ENCODE measurements around the gene NR2F6. TPM values are rescaled to one million over a fixed set of nuclear protein-coding genes. Genes with fewer than 3 reads are reported as not detected.
A peak's percentile ranks its signal among the peaks of the same experiment; 100 is the strongest.

NR2F6 gene
- total RNA-seq, 1 donor from 2014 or later = 72.8 TPM

- Mint-ChIP-seq H3K4me1 (ENCODE audit: low read depth, unreplicated experiment) (no peaks in the 10 kb centered on the region), H3K4me3 (ENCODE audit: unreplicated experiment) (peak within 1 kb of the TSS; percentile 64), H3K36me3 (ENCODE audit: low read depth, unreplicated experiment) (peaks cover 8% of the 10 kb centered on the region), H3K27me3 (ENCODE audit: low read depth, unreplicated experiment) (peaks cover 3% of the 10 kb centered on the region), H3K9me3 (ENCODE audit: unreplicated experiment) (no peaks in the 10 kb centered on the region), H3K27ac (ENCODE audit: unreplicated experiment) (no peak within 1 kb of the TSS)
- no peak for FAIRE-seq
- TF ChIP-seq EZH2 (IDR thresholded peaks at IDR 0.05; ENCODE audit: insufficient read depth, low read length) (peak; percentile 66), CTCF (IDR thresholded peaks at IDR 0.05; ENCODE audit: insufficient read depth, low read depth, low read length) (no peak)
- H2AFZ ChIP-seq (ENCODE audit: low read depth, low read length) = peak within 1 kb of the TSS; percentile 74
- H3K9me3 ChIP-seq (ENCODE audit: insufficient read depth, low read depth, low read length) = no peaks in the 10 kb centered on the region
- peak within 1 kb of the TSS; percentile 82 for H3K4me2 ChIP-seq (ENCODE audit: low read length)
- no peaks in the 10 kb centered on the region for H3K27me3 ChIP-seq (ENCODE audit: insufficient read depth, low read length)
- peak within 1 kb of the TSS; percentile 14 for H3K4me3 ChIP-seq (ENCODE audit: insufficient read depth, low read depth, low read length)
- no peaks in the 10 kb centered on the region for H4K20me1 ChIP-seq (ENCODE audit: insufficient read depth, low read length)
- H3K79me2 ChIP-seq (ENCODE audit: insufficient read depth, low read length) = no peaks in the 10 kb centered on the region
- no peak within 1 kb of the TSS for H3K27ac ChIP-seq (ENCODE audit: low read depth, low read length)
- H3K9ac ChIP-seq (ENCODE audit: low read length) = peak within 1 kb of the TSS; percentile 23
- H3K4me1 ChIP-seq (ENCODE audit: insufficient read depth, low read length) = no peaks in the 10 kb centered on the region
- DNase-seq (ENCODE audit: low read depth) = no peak
- H3K36me3 ChIP-seq (ENCODE audit: insufficient read depth, low read length) = peaks cover 2% of the 10 kb centered on the region
Measured at GRCh38 chr19:17281391-17282304, 35.9 kb upstream of the NR2F6 start, which contains the start of gene ANKLE1. ANKLE1 (plus strand) TSS chr19:17281901; CDS start chr19:17281921, 20 bp downstream.

DNA sequence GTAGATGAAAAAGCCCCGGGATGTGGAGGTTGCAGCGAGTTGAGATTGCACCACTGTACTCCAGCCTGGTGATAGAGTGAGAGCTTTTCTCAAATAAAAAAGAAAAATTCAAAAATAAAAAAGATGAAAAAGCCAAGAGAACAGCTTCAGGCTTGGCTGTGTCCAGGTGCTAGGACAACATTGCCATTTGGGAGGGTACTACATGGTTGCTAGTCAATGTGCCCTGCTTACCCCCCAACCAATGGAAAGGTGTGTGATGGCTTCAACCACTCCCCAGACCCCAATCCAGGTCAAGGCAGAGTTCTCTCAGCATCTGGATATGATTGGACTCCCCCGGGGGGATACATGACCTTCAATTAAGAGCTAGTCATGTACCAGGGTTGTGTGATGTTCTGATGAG, 33.7 kb upstream of the NR2F6 start:
- no peak overlapping the region for H3K4me3 Mint-ChIP-seq (ENCODE audit: unreplicated experiment)
- Histone ChIP-seq H3K79me2 (ENCODE audit: insufficient read depth, low read length) (no peaks in the 10 kb centered on the region), H3K9ac (ENCODE audit: low read length) (no peak overlapping the region), H4K20me1 (ENCODE audit: insufficient read depth, low read length) (no peaks in the 10 kb centered on the region), H3K36me3 (ENCODE audit: insufficient read depth, low read length) (peaks cover 8% of the 10 kb centered on the region), H3K4me1 (ENCODE audit: insufficient read depth, low read length) (no peaks in the 10 kb centered on the region), H3K9me3 (ENCODE audit: insufficient read depth, low read depth, low read length) (no peaks in the 10 kb centered on the region), H3K27ac (ENCODE audit: low read depth, low read length) (no peak overlapping the region), H3K4me3 (ENCODE audit: insufficient read depth, low read depth, low read length) (no peak overlapping the region), H3K27me3 (ENCODE audit: insufficient read depth, low read length) (no peaks in the 10 kb centered on the region), H2AFZ (ENCODE audit: low read depth, low read length) (no peak overlapping the region), H3K4me2 (ENCODE audit: low read length) (no peak overlapping the region)
- no peaks in the 10 kb centered on the region for H3K4me1 Mint-ChIP-seq (ENCODE audit: low read depth, unreplicated experiment)
- TF ChIP-seq CTCF (IDR thresholded peaks at IDR 0.05; ENCODE audit: insufficient read depth, low read depth, low read length) (no peak), EZH2 (IDR thresholded peaks at IDR 0.05; ENCODE audit: insufficient read depth, low read length) (no peak)
- FAIRE-seq = no peak
- no peak for DNase-seq (ENCODE audit: low read depth)
- H3K27ac Mint-ChIP-seq (ENCODE audit: unreplicated experiment) = no peak overlapping the region
- H3K9me3 Mint-ChIP-seq (ENCODE audit: unreplicated experiment) = no peaks in the 10 kb centered on the region
- H3K27me3 Mint-ChIP-seq (ENCODE audit: low read depth, unreplicated experiment) = peaks cover 3% of the 10 kb centered on the region
- H3K36me3 Mint-ChIP-seq (ENCODE audit: low read depth, unreplicated experiment) = peaks cover 17% of the 10 kb centered on the region

Measured in astrocyte (in vitro differentiated cells and primary cell).